Cardiac fibroblast (primary cell): Measurements from ENCODE around the gene FES.

Experiments
- DNase-seq, 2 donors: peaks; one replicate each; pipeline versions ENCODE4 v3.0.0 to v3.0.0-alpha.2; 2010; ENCODE audit warnings: low read depth in 2 of 2
- H3K4me3 ChIP-seq, 2 donors: replicated peaks in 1 of 2; 1 replicate in 1 of 2; 2 replicates in 1 of 2; pipeline ENCODE4 v1.5.1; 2011; ENCODE audit warnings: low read depth in 2 of 2, low read length in 2 of 2, mild to moderate bottlenecking in 2 of 2, moderate library complexity in 1 of 2
- CTCF ChIP-seq: IDR thresholded peaks from one replicate; pipeline ENCODE4 v1.5.1; 2011; ENCODE audit warnings: low read depth, mild to moderate bottlenecking, low read length, inconsistent platforms

The FES gene

DNA sequence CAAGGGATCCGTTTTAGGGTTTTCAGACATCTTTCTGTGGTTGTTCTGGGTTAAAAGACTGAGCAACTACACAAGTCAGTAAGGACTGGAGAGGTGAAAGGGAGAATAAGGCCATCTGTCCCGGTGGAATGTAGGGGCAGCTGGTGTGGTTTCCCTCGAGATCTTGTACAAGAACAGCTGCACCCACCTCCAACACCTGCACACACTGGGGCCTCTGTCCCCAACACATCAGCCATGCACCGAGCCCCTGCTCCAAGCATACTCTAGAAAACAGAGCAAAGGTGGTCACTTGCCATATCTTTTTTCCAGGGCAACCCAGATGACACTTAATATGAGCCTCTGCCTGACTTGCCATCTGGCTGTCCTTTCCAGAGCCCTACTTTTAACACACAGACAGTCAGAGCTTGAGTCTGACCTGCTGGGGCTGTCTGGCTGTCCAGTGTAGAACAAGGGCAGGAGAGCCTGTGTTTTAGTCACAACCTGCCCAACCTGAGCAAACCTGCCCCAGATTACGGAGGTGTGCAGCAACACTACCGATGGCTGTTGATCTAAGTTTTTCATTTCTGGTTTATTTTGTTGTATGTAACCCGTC lies 31.0 kb downstream of the FES start:
- no peak overlapping the region for H3K4me3 ChIP-seq
- no peak for DNase-seq
- TF ChIP-seq CTCF: no peak

GRCh38 chr15:90915808-90916440 lies 31.6 kb downstream of the FES start:
- TF ChIP-seq CTCF: no peak
- DNase-seq: peak in 1 of 2 donors; percentile 6
- no peak overlapping the region for H3K4me3 ChIP-seq

DNA sequence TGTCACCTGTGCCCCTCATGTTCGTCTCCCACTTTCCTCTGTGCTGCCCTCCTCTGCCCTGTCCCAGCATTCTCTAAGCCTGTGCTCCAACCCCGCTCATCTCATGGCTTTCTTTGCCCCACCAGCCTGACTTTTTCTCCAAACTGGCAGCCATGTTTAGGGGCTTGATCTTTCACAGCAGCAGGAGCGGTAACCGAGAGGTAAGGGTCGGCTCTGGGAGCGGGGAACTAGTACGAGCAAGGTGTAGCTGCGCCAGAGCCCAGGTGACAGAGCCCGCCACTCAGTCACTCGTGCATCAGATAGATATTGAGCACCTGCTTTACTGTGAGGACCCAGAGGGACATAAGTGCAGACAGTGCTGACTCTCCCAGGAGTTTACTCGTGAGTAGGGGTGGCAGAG lies 32.2 kb downstream of the FES start:
- no peak for DNase-seq
- TF ChIP-seq CTCF: no peak
- no peak overlapping the region for H3K4me3 ChIP-seq

- no peak overlapping the region for H3K4me3 ChIP-seq
- DNase-seq: no peak
- TF ChIP-seq CTCF: no peak
Observed at GRCh38 chr15:90917569-90917968, 33.3 kb downstream of the FES start.

DNA sequence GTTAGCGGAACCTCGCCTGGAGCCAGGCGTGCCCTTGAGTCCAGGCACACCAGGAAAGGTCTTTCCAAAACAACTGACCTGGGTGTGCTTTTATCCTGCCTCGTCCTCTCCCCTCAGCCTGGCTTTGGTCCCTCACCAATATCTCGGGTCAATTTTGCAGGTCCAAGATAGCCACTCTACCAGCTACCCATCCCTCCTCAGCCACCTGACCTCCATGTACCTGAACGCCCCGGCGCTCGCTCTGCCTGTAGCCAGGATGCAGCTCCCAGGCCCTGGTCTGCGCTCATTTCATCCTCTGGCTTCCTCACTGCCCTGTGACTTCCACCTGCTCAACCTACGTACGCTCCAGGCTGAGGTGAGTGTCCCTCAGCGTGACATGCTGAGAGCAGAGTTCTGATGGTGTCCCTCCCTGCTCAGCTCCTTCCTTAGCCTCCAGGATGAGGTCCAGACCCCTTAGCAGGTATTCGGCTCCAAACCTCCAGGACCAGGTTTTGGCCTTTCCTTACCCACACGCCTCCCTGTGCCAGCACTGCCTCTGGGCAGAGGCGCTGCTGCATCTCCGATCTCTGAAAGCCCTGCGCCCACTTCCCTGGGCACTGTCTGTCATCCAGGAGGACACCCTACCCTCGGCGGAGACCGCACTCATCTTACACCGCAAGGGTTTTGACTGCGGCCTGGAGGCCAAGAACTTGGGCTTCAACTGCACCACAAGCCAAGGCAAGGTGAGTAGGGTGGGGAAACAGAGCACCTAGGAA lies 33.9 kb downstream of the FES start:
- H3K4me3 ChIP-seq: no peak overlapping the region
- DNase-seq: no peak
- TF ChIP-seq CTCF: no peak

DNA sequence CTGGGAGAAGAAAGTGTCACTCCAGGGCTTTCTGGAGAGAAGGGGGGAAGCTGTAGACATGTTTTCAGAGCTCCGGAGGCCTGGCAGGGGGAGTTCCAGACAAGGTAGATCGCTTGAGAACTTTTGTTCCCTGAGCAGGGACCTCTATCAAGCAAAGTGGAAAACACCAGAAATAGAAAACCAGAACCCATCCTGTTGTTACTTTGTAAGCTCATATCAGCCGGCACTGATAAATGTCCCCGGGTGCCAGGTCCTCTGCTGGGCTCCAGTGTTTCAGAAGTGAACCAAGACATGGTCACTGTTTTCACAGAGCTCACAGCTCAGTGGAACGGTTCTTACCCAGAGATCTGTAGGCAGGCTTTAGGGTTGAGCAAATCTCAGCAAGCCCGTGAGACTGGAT lies 34.5 kb downstream of the FES start:
- no peak overlapping the region for H3K4me3 ChIP-seq
- no peak for TF ChIP-seq CTCF
- DNase-seq: no peak
